ENCODE results near the gene FIZ1.

FIZ1 gene

GRCh38 chr19:55611983-55612645 is 12.8 kb upstream of the FIZ1 start:
- no peak for DNase-seq

GRCh38 chr19:55611300-55611982 is 12.1 kb upstream of the FIZ1 start:
- DNase-seq = no peak

GRCh38 chr19:55609326-55609725 is 10.0 kb upstream of the FIZ1 start:
- DNase-seq = no peak

GRCh38 chr19:55606817-55607216 is 7.5 kb upstream of the FIZ1 start:
- DNase-seq = no peak

GRCh38 chr19:55606471-55606787 is 7.1 kb upstream of the FIZ1 start:
- DNase-seq = no peak

GRCh38 chr19:55605637-55606470 is 6.5 kb upstream of the FIZ1 start, which contains the start of gene ZNF865:
Gene ZNF865, plus strand, starts transcription at chr19:55605647. Its CDS starts 7,972 bp downstream, at chr19:55613619.
- DNase-seq = peak; percentile 69 to 70

- peak; percentile 98 for DNase-seq
Measured at GRCh38 chr19:55605207-55605636, 5.9 kb upstream of the FIZ1 start.

- DNase-seq = no peak
Measured at GRCh38 chr19:55603581-55604292, 4.4 kb upstream of the FIZ1 start.

GRCh38 chr19:55603115-55603514 is 3.8 kb upstream of the FIZ1 start:
- no peak for DNase-seq

GRCh38 chr19:55602104-55603001 is 3.0 kb upstream of the FIZ1 start:
- DNase-seq = no peak

- no peak for DNase-seq
Measured at GRCh38 chr19:55601084-55601483, 1.8 kb upstream of the FIZ1 start.

- DNase-seq = no peak
Measured at GRCh38 chr19:55600662-55601028, 1.3 kb upstream of the FIZ1 start.

GRCh38 chr19:55599842-55600661 is 735 bp upstream of the FIZ1 start, which contains the start of gene ZNF524:
Gene ZNF524, plus strand, starts transcription at chr19:55600288. Its CDS starts 1,825 bp downstream, at chr19:55602113.
- DNase-seq = peak; percentile 88 to 89

- peak; percentile 92 to 95 for DNase-seq
Measured at GRCh38 chr19:55598719-55599467, 424 bp downstream of the FIZ1 start.

GRCh38 chr19:55598034-55598433 is 1.3 kb downstream of the FIZ1 start:
- no peak for DNase-seq

- no peak for DNase-seq
Measured at GRCh38 chr19:55597501-55597921, 1.8 kb downstream of the FIZ1 start.

GRCh38 chr19:55596304-55596703 is 3.0 kb downstream of the FIZ1 start:
- DNase-seq = no peak

GRCh38 chr19:55594996-55595545 is 4.2 kb downstream of the FIZ1 start:
- DNase-seq = no peak

GRCh38 chr19:55593096-55593772 is 6.1 kb downstream of the FIZ1 start:
- no peak for DNase-seq
